HG02610 (cell line): ENCODE measurements around the gene ARGLU1.
"Not testable (repeated sequence)": the region's sequence is repeated elsewhere in the genome, so short reads cannot be mapped to it uniquely, and the experiment has no call there.

ENCODE experiments used
- ATAC-seq: cut with Tn5 transposase; IDR thresholded peaks from one replicate; pipeline ENCODE4 v1.9.1; 2021; ENCODE audit warnings: mild to moderate bottlenecking, moderate library complexity; ENCODE audit not compliant: unreplicated experiment

The ARGLU1 gene

GRCh38 chr13:106567474-106568298, at the start of gene ARGLU1:
Gene ARGLU1, minus strand, starts transcription at chr13:106568137. Its CDS starts 218 bp downstream, at chr13:106567919.
- peak; percentile 59 for ATAC-seq

- ATAC-seq = no peak
These were observed 49.6 kb upstream of the ARGLU1 start for GRCh38 chr13:106617561-106617960.

GRCh38 chr13:106616729-106617128, 48.8 kb upstream of the ARGLU1 start:
- no peak for ATAC-seq

GRCh38 chr13:106614874-106615273, 46.9 kb upstream of the ARGLU1 start:
- ATAC-seq = no peak

- ATAC-seq = no peak
These were observed 44.8 kb upstream of the ARGLU1 start for GRCh38 chr13:106612688-106613087.

GRCh38 chr13:106610486-106610885, 42.5 kb upstream of the ARGLU1 start:
- no peak for ATAC-seq

GRCh38 chr13:106609116-106609515, 41.2 kb upstream of the ARGLU1 start:
- no peak for ATAC-seq

- no peak for ATAC-seq
These were observed 35.6 kb upstream of the ARGLU1 start for GRCh38 chr13:106603546-106603945.

- ATAC-seq = no peak
These were observed 34.2 kb upstream of the ARGLU1 start for GRCh38 chr13:106602178-106602577.

- no peak for ATAC-seq
These were observed 33.6 kb upstream of the ARGLU1 start for GRCh38 chr13:106601489-106601888.

GRCh38 chr13:106600798-106601135, 32.8 kb upstream of the ARGLU1 start:
- ATAC-seq = not testable (repeated sequence)

GRCh38 chr13:106599875-106600797, 32.2 kb upstream of the ARGLU1 start:
- no peak for ATAC-seq

GRCh38 chr13:106597749-106598395, 29.9 kb upstream of the ARGLU1 start:
- ATAC-seq = no peak

- no peak for ATAC-seq
These were observed 29.2 kb upstream of the ARGLU1 start for GRCh38 chr13:106597186-106597585.

- ATAC-seq = no peak
These were observed 28.5 kb upstream of the ARGLU1 start for GRCh38 chr13:106596275-106596937.

GRCh38 chr13:106595625-106596024, 27.7 kb upstream of the ARGLU1 start:
- ATAC-seq = no peak

GRCh38 chr13:106594980-106595379, 27.0 kb upstream of the ARGLU1 start:
- no peak for ATAC-seq

- no peak for ATAC-seq
These were observed 25.2 kb upstream of the ARGLU1 start for GRCh38 chr13:106593132-106593531.

GRCh38 chr13:106591299-106591698, 23.4 kb upstream of the ARGLU1 start:
- no peak for ATAC-seq

- ATAC-seq = no peak
These were observed 21.8 kb upstream of the ARGLU1 start for GRCh38 chr13:106589716-106590115.

GRCh38 chr13:106588367-106588766, 20.4 kb upstream of the ARGLU1 start:
- no peak for ATAC-seq
